ENCODE data around the gene NBEA. TPM values are rescaled to one million over a fixed set of nuclear protein-coding genes. Genes with fewer than 3 reads are reported as not detected.

NBEA gene
- total and polyA plus RNA-seq, 11 donors, result 5.0 to 39.2 (median 23.2) TPM

- Histone ChIP-seq H3K4me1 (peaks cover 0 to 19% (median 0%) of the 10 kb centered on the region in 12 donors), H3K4me3 (peak overlapping the region; percentile 22 to 61 (median 58)), H3K27ac (peak overlapping the region; percentile 53 to 88 (median 72)), H3K9me3 (no peaks in the 10 kb centered on the region), H3K36me3 (no peaks in the 10 kb centered on the region), H3K27me3 (peaks cover 0 to 43% (median 0%) of the 10 kb centered on the region in 9 donors)
- intact Hi-C loops (cut with DNase I), result loop anchor here in 1 of 10 donors (5.0 to 10.0 kb wide), 2 partner anchors 251 to 314 kb away; no protein-coding TSS in a partner anchor
- TF ChIP-seq POLR2A (IDR thresholded peaks at IDR 0.05), result no peak
- peak in 1 of 12 donors; percentile 18 for TF ChIP-seq CTCF (IDR thresholded peaks at IDR 0.05)
- peak; percentile 67 to 95 (median 90) for ATAC-seq
- WGBS, 4 donors, result 8 to 24% (median 17%) methylated on average over 43 to 68 of the region's 68 CpGs
- DNase-seq, result peak; percentile 49 to 70 (median 60)
These were observed 528.9 kb downstream of the NBEA start for GRCh38 chr13:35470671-35471661.

- Histone ChIP-seq H3K27ac (peak overlapping the region in 6 of 12 donors; percentile 71 to 88 (median 84)), H3K4me3 (peak overlapping the region in 7 of 12 donors; percentile 47 to 72 (median 60)), H3K27me3 (peaks cover 0 to 48% (median 0%) of the 10 kb centered on the region in 9 donors), H3K9me3 (no peaks in the 10 kb centered on the region), H3K36me3 (no peaks in the 10 kb centered on the region), H3K4me1 (peaks cover 0 to 20% (median 0%) of the 10 kb centered on the region in 12 donors)
- DNase-seq (no peak), ATAC-seq (no peak)
- 65 to 83% (median 82%) methylated on average over 28 of the region's 28 CpGs for WGBS, 4 donors
- intact Hi-C loops (cut with DNase I), result loop anchor here in 1 of 10 donors (5.0 to 10.0 kb wide), 2 partner anchors 250 to 313 kb away; no protein-coding TSS in a partner anchor
- TF ChIP-seq CTCF (IDR thresholded peaks at IDR 0.05), result no peak
- TF ChIP-seq POLR2A (IDR thresholded peaks at IDR 0.05), result no peak
These were observed 529.7 kb downstream of the NBEA start for GRCh38 chr13:35471706-35472322.

- intact Hi-C loops (cut with DNase I), result loop anchor here in 1 of 10 donors (5.0 to 10.0 kb wide), 2 partner anchors 250 to 312 kb away; no protein-coding TSS in a partner anchor
- Histone ChIP-seq H3K36me3 (no peaks in the 10 kb centered on the region), H3K27ac (no peak overlapping the region), H3K4me1 (peaks cover 0 to 20% (median 0%) of the 10 kb centered on the region in 12 donors), H3K9me3 (no peaks in the 10 kb centered on the region), H3K4me3 (peak overlapping the region in 3 of 12 donors; percentile 61 to 72 (median 66)), H3K27me3 (peaks cover 0 to 54% (median 0%) of the 10 kb centered on the region in 9 donors)
- DNase-seq, result no peak
- TF ChIP-seq POLR2A (IDR thresholded peaks at IDR 0.05) (no peak), CTCF (IDR thresholded peaks at IDR 0.05) (no peak)
- no peak for ATAC-seq
- WGBS, 4 donors, result 80 to 88% (median 86%) methylated on average over 6 to 7 of the region's 7 CpGs
These were observed 530.3 kb downstream of the NBEA start for GRCh38 chr13:35472323-35472881.

All from heart left ventricle (tissue), 16 donors.